HG02678 (cell line): Measurements from ENCODE around the gene STPG4.

Experiments
- ATAC-seq: cut with Tn5 transposase; IDR thresholded peaks from one replicate; pipeline ENCODE4 v1.9.1; 2021; ENCODE audit warnings: mild to moderate bottlenecking, moderate library complexity; ENCODE audit not compliant: unreplicated experiment

STPG4 gene

DNA sequence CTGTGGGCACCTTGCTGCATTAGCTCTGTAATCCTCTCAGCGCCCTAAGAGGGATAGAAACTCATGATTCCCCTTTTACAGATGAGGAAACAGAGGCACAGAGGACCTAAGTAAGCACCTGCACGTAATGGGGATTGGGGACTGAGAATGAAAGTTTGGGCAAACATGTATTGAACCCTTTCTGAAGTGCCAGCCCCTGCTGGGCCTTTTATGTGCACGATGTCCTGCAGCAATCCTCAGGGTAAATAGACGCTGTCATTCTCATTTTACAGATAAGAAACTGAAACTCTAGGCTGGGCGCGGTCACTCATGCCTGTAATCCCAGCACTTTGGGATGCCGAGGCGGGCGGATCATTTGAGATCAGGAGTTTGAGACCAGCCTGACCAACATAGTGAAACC, 117.4 kb downstream of the STPG4 start:
- no peak for ATAC-seq
